Large intestine (tissue), 3 donors: ENCODE measurements around the gene LARP1. TPM values are rescaled to one million over a fixed set of nuclear protein-coding genes. Genes with fewer than 3 reads are reported as not detected.
A peak's percentile ranks its signal among the peaks of the same experiment; 100 is the strongest.
"Not testable (repeated sequence)": the region's sequence is repeated elsewhere in the genome, so short reads cannot be mapped to it uniquely, and the experiment has no call there.

ENCODE experiments used
- DNase-seq, 2 donors: peaks; one replicate each; pipeline versions ENCODE4 v3.0.0 to v3.0.0-alpha.2; 2013
- H3K27ac ChIP-seq: one replicate; pipeline ENCODE4 v1.5.1; 2013; ENCODE audit warnings: low read length
- H3K27me3 ChIP-seq: 2 replicates; pipeline ENCODE4 v1.6.1; 2013; ENCODE audit warnings: low read length; ENCODE audit not compliant: control insufficient read depth, insufficient read depth
- H3K36me3 ChIP-seq: 2 replicates; pipeline ENCODE4 v1.6.1; 2013; ENCODE audit warnings: low read length; ENCODE audit not compliant: control insufficient read depth, insufficient read depth
- H3K4me1 ChIP-seq: one replicate; pipeline ENCODE4 v1.6.1; 2013; ENCODE audit warnings: low read length; ENCODE audit not compliant: control insufficient read depth, insufficient read depth
- H3K4me3 ChIP-seq: one replicate; pipeline ENCODE4 v1.5.1; 2013; ENCODE audit warnings: low read length
- H3K9me3 ChIP-seq: one replicate; pipeline ENCODE4 v1.6.1; 2013; ENCODE audit warnings: mild to moderate bottlenecking, low read depth, low read length, moderate library complexity; ENCODE audit not compliant: control insufficient read depth
- WGBS: methylation state at CpG from one replicate; pipeline ENCODE4 v1.1.5; 2013; ENCODE audit warnings: low lambda C conversion rate; ENCODE audit not compliant: insufficient coverage; 5-methylcytosine and 5-hydroxymethylcytosine counted together
- polyA plus RNA-seq: library from polyadenylated mRNA; unstranded; fragments of 120-200 nt; gene quantifications from one replicate; pipeline ENCODE4 v1.2.1, GENCODE V29; 2013

LARP1 gene
- polyA plus RNA-seq, 1 donor: 113 TPM

- WGBS: 63% methylated on average over 1 of the region's 10 CpGs
- Histone ChIP-seq H3K36me3 (no peaks in the 10 kb centered on the region), H3K4me1 (peaks cover 22% of the 10 kb centered on the region), H3K9me3 (no peaks in the 10 kb centered on the region), H3K4me3 (no peak overlapping the region), H3K27ac (peak overlapping the region; percentile 2), H3K27me3 (no peaks in the 10 kb centered on the region)
- DNase-seq: peak; percentile 24 to 72
Measured at GRCh38 chr5:154714266-154714986, 40.8 kb upstream of the LARP1 start.

DNA sequence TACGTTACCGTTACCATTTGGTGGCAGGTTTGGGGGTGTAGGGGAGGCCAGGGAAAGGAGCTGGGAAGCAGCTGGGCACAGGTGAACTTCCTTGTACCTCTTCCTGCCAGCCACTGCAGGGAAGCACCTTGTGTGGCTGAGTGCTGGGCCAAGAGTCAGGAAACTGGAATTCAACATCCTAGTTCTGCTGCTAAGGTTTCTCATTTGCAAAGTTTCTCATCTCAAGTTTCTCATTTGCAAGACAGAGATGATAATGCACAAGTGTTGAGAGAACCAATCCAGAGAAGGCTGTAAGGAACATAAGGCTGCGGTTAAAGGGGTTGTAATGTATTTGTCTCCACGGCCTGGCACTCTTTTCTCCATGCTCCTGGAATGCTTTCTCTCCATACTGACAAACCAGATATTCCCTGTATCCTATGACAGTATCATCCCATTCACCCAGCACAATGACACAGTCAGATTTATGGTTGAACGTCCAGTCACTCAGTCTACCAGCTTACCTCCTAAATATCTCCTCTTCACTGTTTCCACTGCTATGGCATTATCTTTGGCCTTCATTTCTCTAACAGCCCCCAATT, 33.6 kb upstream of the LARP1 start:
- Histone ChIP-seq H3K36me3 (no peaks in the 10 kb centered on the region), H3K4me3 (no peak overlapping the region), H3K27ac (no peak overlapping the region), H3K9me3 (no peaks in the 10 kb centered on the region), H3K27me3 (no peaks in the 10 kb centered on the region), H3K4me1 (peaks cover 15% of the 10 kb centered on the region)
- 93% methylated on average over 3 of the region's 5 CpGs for WGBS
- DNase-seq: no peak

DNA sequence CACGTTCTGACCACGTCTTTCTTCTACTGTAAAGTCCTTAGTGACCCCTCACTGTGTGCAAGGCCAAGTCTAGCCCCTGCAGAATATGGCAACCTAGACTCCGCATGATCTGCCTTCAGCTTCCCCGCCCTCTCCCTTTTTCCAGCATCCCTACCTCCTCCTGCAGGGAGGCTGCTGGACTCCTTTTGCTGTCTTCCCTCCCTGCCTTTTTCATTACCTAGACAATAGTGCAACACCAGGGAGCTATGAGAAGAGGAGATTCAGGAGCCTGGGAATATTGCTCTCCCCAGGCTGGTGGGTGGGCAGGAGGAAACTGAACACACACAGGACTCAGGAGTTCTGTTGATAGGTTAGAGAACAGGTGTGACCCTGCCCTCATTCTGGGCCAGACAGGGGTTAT, 33.1 kb upstream of the LARP1 start:
- peaks cover 15% of the 10 kb centered on the region for H3K4me1 ChIP-seq
- WGBS: 100% methylated on average over 1 of the region's 4 CpGs
- H3K36me3 ChIP-seq: no peaks in the 10 kb centered on the region
- H3K9me3 ChIP-seq: no peaks in the 10 kb centered on the region
- no peak overlapping the region for H3K27ac ChIP-seq
- no peaks in the 10 kb centered on the region for H3K27me3 ChIP-seq
- DNase-seq: no peak
- H3K4me3 ChIP-seq: no peak overlapping the region

GRCh38 chr5:154722936-154723335, 32.2 kb upstream of the LARP1 start:
- no CpG with 5 or more reads among the region's 2 CpGs for WGBS

GRCh38 chr5:154723740-154724505, 31.3 kb upstream of the LARP1 start:
- Histone ChIP-seq H3K36me3 (no peaks in the 10 kb centered on the region), H3K27ac (peak overlapping the region; percentile 80), H3K4me3 (no peak overlapping the region), H3K4me1 (peaks cover 15% of the 10 kb centered on the region), H3K27me3 (no peaks in the 10 kb centered on the region), H3K9me3 (no peaks in the 10 kb centered on the region)
- DNase-seq: peak; percentile 77 to 89
- no CpG with 5 or more reads among the region's 2 CpGs for WGBS

More at GRCh38 chr5:154722936-154723335, 32.2 kb upstream of the LARP1 start:
- Histone ChIP-seq H3K9me3 (no peaks in the 10 kb centered on the region), H3K4me3 (no peak overlapping the region), H3K27ac (peak overlapping the region; percentile 80), H3K27me3 (no peaks in the 10 kb centered on the region), H3K36me3 (no peaks in the 10 kb centered on the region), H3K4me1 (peaks cover 15% of the 10 kb centered on the region)
- DNase-seq: peak in 1 of 2 donors; percentile 52

- Histone ChIP-seq H3K9me3 (no peaks in the 10 kb centered on the region), H3K27me3 (no peaks in the 10 kb centered on the region), H3K4me3 (no peak overlapping the region), H3K36me3 (no peaks in the 10 kb centered on the region), H3K4me1 (peaks cover 15% of the 10 kb centered on the region), H3K27ac (no peak overlapping the region)
- DNase-seq: no peak
- no CpG with 5 or more reads among the region's 1 CpG for WGBS
Measured at GRCh38 chr5:154727361-154727760, 27.8 kb upstream of the LARP1 start.

DNA sequence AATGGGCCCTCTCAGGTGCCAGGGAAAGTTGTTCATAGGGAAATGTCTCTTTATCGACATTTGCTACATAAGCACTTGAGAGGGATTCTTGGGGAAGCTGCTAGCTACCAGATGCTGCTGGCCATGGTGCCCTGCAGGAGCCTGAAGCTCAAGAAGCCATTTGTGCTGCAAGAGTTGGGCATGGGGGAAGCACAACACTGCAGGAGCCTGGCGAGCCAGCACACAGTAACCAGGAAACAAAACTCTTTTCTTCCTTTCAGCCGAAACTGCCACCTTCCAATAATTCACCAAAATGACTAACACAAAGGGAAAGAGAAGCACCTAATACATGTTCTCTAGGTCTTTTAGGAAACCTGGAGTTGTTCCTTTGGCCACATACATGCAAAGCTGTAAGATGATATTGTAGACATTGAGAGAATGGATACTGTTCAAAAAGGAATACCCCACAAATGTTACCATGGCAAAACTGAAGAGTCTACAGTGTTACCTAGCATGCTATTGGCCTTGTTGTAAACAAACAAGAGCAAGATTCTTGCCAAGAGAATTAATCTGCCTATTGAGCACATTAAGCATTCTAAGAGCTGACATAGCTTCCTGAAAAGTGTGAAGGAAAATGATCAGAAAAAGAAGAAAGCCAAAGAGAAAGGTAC, 26.1 kb upstream of the LARP1 start:
- DNase-seq: no peak
- no peaks in the 10 kb centered on the region for H3K36me3 ChIP-seq
- no peaks in the 10 kb centered on the region for H3K27me3 ChIP-seq
- H3K27ac ChIP-seq: no peak overlapping the region
- H3K4me1 ChIP-seq: peaks cover 5% of the 10 kb centered on the region
- no peaks in the 10 kb centered on the region for H3K9me3 ChIP-seq
- no CpG with 5 or more reads among the region's 3 CpGs for WGBS
- H3K4me3 ChIP-seq: no peak overlapping the region

- no peak for DNase-seq
- no CpG with 5 or more reads among the region's 3 CpGs for WGBS
- H3K36me3 ChIP-seq: no peaks in the 10 kb centered on the region
- H3K27ac ChIP-seq: no peak overlapping the region
- no peaks in the 10 kb centered on the region for H3K9me3 ChIP-seq
- H3K4me1 ChIP-seq: peaks cover 2% of the 10 kb centered on the region
- no peaks in the 10 kb centered on the region for H3K27me3 ChIP-seq
- no peak overlapping the region for H3K4me3 ChIP-seq
Measured at GRCh38 chr5:154729613-154730012, 25.6 kb upstream of the LARP1 start.

DNA sequence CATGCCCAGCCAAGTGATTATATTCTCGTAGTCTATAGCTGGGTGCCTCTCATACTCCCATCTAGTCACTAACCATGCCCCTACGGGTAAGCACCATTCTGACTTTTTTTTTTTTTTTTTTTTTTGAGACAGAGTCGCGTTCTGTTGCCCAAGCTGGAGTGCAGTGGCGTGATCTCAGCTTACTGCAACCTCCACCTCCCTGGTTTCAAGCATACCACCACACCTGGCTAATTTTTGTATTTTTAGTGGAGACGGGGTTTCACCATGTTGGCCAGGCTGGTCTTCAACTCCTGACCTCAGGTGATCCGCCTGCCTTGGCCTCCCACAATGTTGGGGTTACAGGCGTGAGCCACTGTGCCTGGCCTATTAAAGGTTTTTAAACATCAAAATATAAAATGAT, 24.4 kb upstream of the LARP1 start:
- H3K27me3 ChIP-seq, H3K27ac ChIP-seq, H3K36me3 ChIP-seq, H3K4me1 ChIP-seq, H3K9me3 ChIP-seq, DNase-seq, H3K4me3 ChIP-seq: not testable (repeated sequence)
- 83% methylated on average over 1 of the region's 8 CpGs for WGBS

GRCh38 chr5:154732212-154732611, 23.0 kb upstream of the LARP1 start:
- H3K4me1 ChIP-seq: no peaks in the 10 kb centered on the region
- no peak overlapping the region for H3K4me3 ChIP-seq
- DNase-seq: no peak
- no peaks in the 10 kb centered on the region for H3K27me3 ChIP-seq
- no peaks in the 10 kb centered on the region for H3K9me3 ChIP-seq
- 60% methylated on average over 1 of the region's 1 CpG for whole genome bisulfite sequencing
- H3K36me3 ChIP-seq: no peaks in the 10 kb centered on the region
- H3K27ac ChIP-seq: no peak overlapping the region
